ENCODE data around the gene ADGRG2.
A peak's percentile ranks its signal among the peaks of the same experiment; 100 is the strongest.

GRCh38 chrX:18961686-18962085 lies 160.6 kb downstream of the ADGRG2 start:
- TF ChIP-seq CTCF (IDR thresholded peaks at IDR 0.05 in 8 of 11, conservative IDR thresholded peaks at IDR 0.05 in 3 of 11) (no peak), POLR2AphosphoS5 (IDR thresholded peaks at IDR 0.05) (peak in 1 of 3 donors; percentile 8)

Data from spleen (tissue), 7 donors.